Ovary (tissue), 3 donors: ENCODE measurements around the gene HSPB1.

Experiments used
- CTCF ChIP-seq, 3 donors: fragments of 450-650 bp in 2 of 3; fragments of 200-600 bp in 1 of 3; IDR thresholded peaks; one replicate each; pipeline versions ENCODE4 v1.5.1 to v1.8.0; 2016 to 2022; ENCODE audit warnings: antibody characterized with exemption in 3 of 3, mild to moderate bottlenecking in 1 of 3
- POLR2A ChIP-seq: fragments of 450-650 bp; IDR thresholded peaks from one replicate; pipeline ENCODE4 v1.6.1; 2017; ENCODE audit warnings: antibody characterized with exemption, mild to moderate bottlenecking, moderate library complexity
- donor health status: DM: no; HTN: no; CAD: no.

DNA sequence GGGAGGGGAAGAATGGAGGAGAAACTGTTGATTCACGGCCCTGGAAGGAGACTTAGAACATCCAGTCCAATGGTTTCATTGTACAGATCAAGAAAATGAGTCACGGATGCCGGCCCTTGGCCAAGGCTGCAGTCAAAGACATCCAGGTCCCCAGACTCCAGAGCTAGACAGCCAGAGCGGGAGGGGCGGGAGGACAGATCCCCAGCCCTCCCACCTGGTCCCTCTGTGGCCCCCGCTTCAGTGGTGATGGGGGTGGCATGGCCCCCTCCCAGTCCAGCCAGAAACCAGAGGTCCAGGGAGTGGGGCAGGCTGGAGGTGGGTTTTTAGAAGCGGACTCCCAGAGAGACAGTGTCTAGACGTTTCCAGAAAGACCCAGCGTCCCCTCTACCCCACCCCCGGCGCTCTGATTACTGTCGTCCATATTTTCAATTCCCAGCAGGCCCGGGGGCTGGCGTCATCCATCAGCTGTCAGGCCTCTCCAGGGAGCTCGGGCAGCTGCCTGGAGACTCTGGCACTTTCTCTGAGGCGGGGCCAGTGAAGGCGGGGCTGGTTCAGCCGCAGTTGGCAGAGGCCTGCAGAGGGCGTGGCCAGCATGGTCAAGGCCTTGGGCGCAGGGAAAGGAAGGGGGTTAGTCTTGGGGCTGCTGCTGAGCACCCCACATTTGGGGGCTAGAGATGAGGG lies 8.0 kb upstream of the HSPB1 start:
- TF ChIP-seq CTCF (IDR thresholded peaks at IDR 0.05) (no peak), POLR2A (peak; percentile 1)
